Activated CD4-positive, alpha-beta T cell treated with anti-CD3 and anti-CD28 coated beads, Interleukin-2, amount 10 ng/mL, durations not matched to agents 7 days and 5 days (primary cell): ENCODE data around the gene PDLIM4. TPM values are rescaled to one million over a fixed set of nuclear protein-coding genes. Genes with fewer than 3 reads are reported as not detected.

ENCODE experiments used
- CTCF ChIA-PET: fragments of 350-600 bp; sonication (Branson Sonifier 250); formaldehyde crosslinking; loops from one replicate; lab custom pipeline; 2021; ENCODE audit warnings: antibody characterized with exemption; lab: Charles Lee
- POLR2A ChIA-PET: fragments of 350-600 bp; sonication (Branson Sonifier 250); formaldehyde crosslinking; loops from one replicate; lab custom pipeline; 2021; ENCODE audit warnings: antibody characterized with exemption; lab: Charles Lee
- DNase-seq: peaks from one replicate; pipeline ENCODE4 v3.0.0-alpha.2; 2020
- H3K27ac Mint-ChIP-seq: one replicate; pipeline ENCODE4 v1.8.0; 2021; ENCODE audit warnings: mild to moderate bottlenecking, moderate library complexity, mixed read lengths
- H3K27me3 Mint-ChIP-seq: one replicate; pipeline ENCODE4 v1.8.0; 2021; ENCODE audit warnings: mixed read lengths
- H3K36me3 Mint-ChIP-seq: one replicate; pipeline ENCODE4 v1.8.0; 2021; ENCODE audit warnings: low read depth, mixed read lengths
- H3K4me1 Mint-ChIP-seq: one replicate; pipeline ENCODE4 v1.8.0; 2021; ENCODE audit warnings: mixed read lengths
- H3K4me3 Mint-ChIP-seq: one replicate; pipeline ENCODE4 v1.8.0; 2021; ENCODE audit warnings: mild to moderate bottlenecking, moderate library complexity, mixed read lengths
- H3K9me3 Mint-ChIP-seq: one replicate; pipeline ENCODE4 v1.8.0; 2021; ENCODE audit warnings: mixed read lengths
- total RNA-seq, 2 experiments: library from RNA; stranded (reverse); gene quantifications; one replicate each; pipeline ENCODE4 v1.2.3, GENCODE V29; 2021

The PDLIM4 gene
- total RNA-seq, 2 experiments from 2014 or later, result not detected

- peaks cover 4% of the 10 kb centered on the region for H3K4me1 Mint-ChIP-seq
- H3K36me3 Mint-ChIP-seq, result no peaks in the 10 kb centered on the region
- ChIA-PET POLR2A (interaction anchor here (0.6 kb wide), 1 partner anchor 130 kb away, joined by 3 read pairs; no protein-coding TSS in a partner anchor), CTCF (interaction anchor here (1.1 to 2.3 kb wide), 2 partner anchors 9 to 21 kb away, joined by 3 to 8 read pairs; no protein-coding TSS in a partner anchor)
- no peak overlapping the region for H3K27ac Mint-ChIP-seq
- H3K9me3 Mint-ChIP-seq, result no peaks in the 10 kb centered on the region
- no peak for DNase-seq
- peaks cover 11% of the 10 kb centered on the region for H3K27me3 Mint-ChIP-seq
- H3K4me3 Mint-ChIP-seq, result no peak overlapping the region
Observed at GRCh38 chr5:132260051-132260450, 2.6 kb downstream of the PDLIM4 start.

GRCh38 chr5:132260714-132261551, 3.4 kb downstream of the PDLIM4 start:
- ChIA-PET POLR2A (no interaction called here), CTCF (interaction anchor here (1.3 to 2.3 kb wide), 3 partner anchors 10 to 196 kb away, joined by 3 to 8 read pairs (median 3); no protein-coding TSS in a partner anchor)
- no peak for DNase-seq
- Mint-ChIP-seq H3K4me3 (no peak overlapping the region), H3K27ac (no peak overlapping the region), H3K27me3 (peaks cover 11% of the 10 kb centered on the region), H3K36me3 (no peaks in the 10 kb centered on the region), H3K9me3 (no peaks in the 10 kb centered on the region), H3K4me1 (peaks cover 4% of the 10 kb centered on the region)

- ChIA-PET POLR2A (no interaction called here), CTCF (interaction anchor here (1.3 to 2.4 kb wide), 5 partner anchors 8 to 197 kb away, joined by 3 to 10 read pairs (median 4); no protein-coding TSS in a partner anchor)
- Mint-ChIP-seq H3K27me3 (peaks cover 1% of the 10 kb centered on the region), H3K36me3 (no peaks in the 10 kb centered on the region), H3K4me1 (peaks cover 4% of the 10 kb centered on the region), H3K4me3 (no peak overlapping the region), H3K27ac (no peak overlapping the region), H3K9me3 (no peaks in the 10 kb centered on the region)
- DNase-seq, result no peak
Observed at GRCh38 chr5:132261881-132262845, 4.7 kb downstream of the PDLIM4 start.

GRCh38 chr5:132262882-132263547, 5.5 kb downstream of the PDLIM4 start:
- Mint-ChIP-seq H3K4me1 (peaks cover 4% of the 10 kb centered on the region), H3K9me3 (no peaks in the 10 kb centered on the region), H3K27ac (no peak overlapping the region), H3K27me3 (no peaks in the 10 kb centered on the region), H3K36me3 (no peaks in the 10 kb centered on the region), H3K4me3 (no peak overlapping the region)
- ChIA-PET CTCF (interaction anchor here (1.6 to 2.4 kb wide), 3 partner anchors 9 to 25 kb away, joined by 4 to 10 read pairs (median 5); no protein-coding TSS in a partner anchor), POLR2A (no interaction called here)
- no peak for DNase-seq

GRCh38 chr5:132263548-132264261, 6.2 kb downstream of the PDLIM4 start:
- Mint-ChIP-seq H3K4me3 (no peak overlapping the region), H3K27ac (no peak overlapping the region), H3K36me3 (no peaks in the 10 kb centered on the region), H3K27me3 (no peaks in the 10 kb centered on the region), H3K9me3 (no peaks in the 10 kb centered on the region), H3K4me1 (peaks cover 4% of the 10 kb centered on the region)
- no peak for DNase-seq
- ChIA-PET POLR2A (no interaction called here), CTCF (interaction anchor here (1.3 to 2.4 kb wide), 4 partner anchors 9 to 52 kb away, joined by 3 to 10 read pairs (median 4); no protein-coding TSS in a partner anchor)

- no peaks in the 10 kb centered on the region for H3K9me3 Mint-ChIP-seq
- no peaks in the 10 kb centered on the region for H3K27me3 Mint-ChIP-seq
- no peak for DNase-seq
- H3K27ac Mint-ChIP-seq, result no peak overlapping the region
- peaks cover 4% of the 10 kb centered on the region for H3K4me1 Mint-ChIP-seq
- ChIA-PET POLR2A (no interaction called here), CTCF (interaction anchor here (0.7 to 3.0 kb wide), 6 partner anchors 8 to 171 kb away, joined by 3 to 11 read pairs (median 4); no protein-coding TSS in a partner anchor)
- H3K36me3 Mint-ChIP-seq, result no peaks in the 10 kb centered on the region
- H3K4me3 Mint-ChIP-seq, result no peak overlapping the region
Observed at GRCh38 chr5:132264546-132265335, 7.2 kb downstream of the PDLIM4 start.

GRCh38 chr5:132265336-132266030, 8.0 kb downstream of the PDLIM4 start:
- CTCF ChIA-PET, result interaction anchor here (0.7 to 3.0 kb wide), 5 partner anchors 14 to 171 kb away, joined by 3 to 11 read pairs (median 3); no protein-coding TSS in a partner anchor
- H3K27ac Mint-ChIP-seq, result no peak overlapping the region
- H3K27me3 Mint-ChIP-seq, result no peaks in the 10 kb centered on the region
- H3K4me3 Mint-ChIP-seq, result no peak overlapping the region
- H3K4me1 Mint-ChIP-seq, result peaks cover 1% of the 10 kb centered on the region
- no peak for DNase-seq
- no peaks in the 10 kb centered on the region for H3K36me3 Mint-ChIP-seq
- H3K9me3 Mint-ChIP-seq, result no peaks in the 10 kb centered on the region
- POLR2A ChIA-PET, result no interaction called here

- H3K4me1 Mint-ChIP-seq, result peaks cover 2% of the 10 kb centered on the region
- H3K27ac Mint-ChIP-seq, result no peak overlapping the region
- H3K4me3 Mint-ChIP-seq, result no peak overlapping the region
- H3K27me3 Mint-ChIP-seq, result no peaks in the 10 kb centered on the region
- POLR2A ChIA-PET, result no interaction called here
- no peak for DNase-seq
- CTCF ChIA-PET, result interaction anchor here (1.3 to 3.0 kb wide), 3 partner anchors 28 to 172 kb away, joined by 3 to 11 read pairs (median 5); no protein-coding TSS in a partner anchor
- H3K9me3 Mint-ChIP-seq, result no peaks in the 10 kb centered on the region
- no peaks in the 10 kb centered on the region for H3K36me3 Mint-ChIP-seq
Observed at GRCh38 chr5:132266031-132266835, 8.7 kb downstream of the PDLIM4 start.

GRCh38 chr5:132266836-132267160, 9.3 kb downstream of the PDLIM4 start:
- Mint-ChIP-seq H3K36me3 (no peaks in the 10 kb centered on the region), H3K9me3 (no peaks in the 10 kb centered on the region), H3K27ac (no peak overlapping the region), H3K4me1 (peaks cover 5% of the 10 kb centered on the region), H3K4me3 (no peak overlapping the region), H3K27me3 (no peaks in the 10 kb centered on the region)
- POLR2A ChIA-PET, result no interaction called here
- DNase-seq, result no peak
- CTCF ChIA-PET, result interaction anchor here (1.3 to 3.0 kb wide), 3 partner anchors 28 to 173 kb away, joined by 3 to 11 read pairs (median 5); no protein-coding TSS in a partner anchor

GRCh38 chr5:132267166-132267739, 9.8 kb downstream of the PDLIM4 start:
- ChIA-PET CTCF (interaction anchor here (0.8 to 3.0 kb wide), 3 partner anchors 11 to 29 kb away, joined by 3 to 11 read pairs (median 3); no protein-coding TSS in a partner anchor), POLR2A (no interaction called here)
- no peaks in the 10 kb centered on the region for H3K9me3 Mint-ChIP-seq
- peaks cover 2% of the 10 kb centered on the region for H3K27me3 Mint-ChIP-seq
- H3K27ac Mint-ChIP-seq, result no peak overlapping the region
- peaks cover 7% of the 10 kb centered on the region for H3K4me1 Mint-ChIP-seq
- H3K4me3 Mint-ChIP-seq, result no peak overlapping the region
- no peak for DNase-seq
- no peaks in the 10 kb centered on the region for H3K36me3 Mint-ChIP-seq
